HG03025 (cell line): ENCODE measurements around the gene AP1S1.
"Not testable (repeated sequence)": the region's sequence is repeated elsewhere in the genome, so short reads cannot be mapped to it uniquely, and the experiment has no call there.

Experiments
- ATAC-seq: cut with Tn5 transposase; IDR thresholded peaks from one replicate; pipeline ENCODE4 v1.9.1; 2021; ENCODE audit warnings: mild to moderate bottlenecking, moderate library complexity; ENCODE audit not compliant: unreplicated experiment, low FRiP score

The AP1S1 gene

GRCh38 chr7:101124376-101125056, 29.8 kb upstream of the AP1S1 start:
- no peak for ATAC-seq

GRCh38 chr7:101125989-101126650, 28.2 kb upstream of the AP1S1 start:
- no peak for ATAC-seq

GRCh38 chr7:101126651-101127459, 27.4 kb upstream of the AP1S1 start, which contains the start of gene SERPINE1:
Gene SERPINE1, plus strand, starts transcription at chr7:101127104. Its CDS starts 1,290 bp downstream, at chr7:101128394.
- ATAC-seq = no peak

- ATAC-seq = no peak
Measured at GRCh38 chr7:101127460-101128039, 26.7 kb upstream of the AP1S1 start.

- ATAC-seq = no peak
Measured at GRCh38 chr7:101128040-101128834, 26.0 kb upstream of the AP1S1 start.

- ATAC-seq = no peak
Measured at GRCh38 chr7:101129603-101130117, 24.6 kb upstream of the AP1S1 start.

- ATAC-seq = not testable (repeated sequence)
Measured at GRCh38 chr7:101132626-101133600, 21.4 kb upstream of the AP1S1 start.

GRCh38 chr7:101133621-101134398, 20.5 kb upstream of the AP1S1 start:
- no peak for ATAC-seq

- no peak for ATAC-seq
Measured at GRCh38 chr7:101134399-101134980, 19.8 kb upstream of the AP1S1 start.

GRCh38 chr7:101137651-101138212, 16.5 kb upstream of the AP1S1 start:
- no peak for ATAC-seq

- no peak for ATAC-seq
Measured at GRCh38 chr7:101138213-101138870, 15.9 kb upstream of the AP1S1 start.

GRCh38 chr7:101140339-101140699, 14.0 kb upstream of the AP1S1 start:
- ATAC-seq = no peak

- no peak for ATAC-seq
Measured at GRCh38 chr7:101140746-101141382, 13.4 kb upstream of the AP1S1 start.

GRCh38 chr7:101151908-101152651, 2.2 kb upstream of the AP1S1 start:
- no peak for ATAC-seq

- no peak for ATAC-seq
Measured at GRCh38 chr7:101154693-101155102, 422 bp downstream of the AP1S1 start.

- ATAC-seq = no peak
Measured at GRCh38 chr7:101155303-101155702, 1.0 kb downstream of the AP1S1 start.
